Measurements from ENCODE around the gene DACH1.

GRCh38 chr13:71503781-71504180 is 363.2 kb downstream of the DACH1 start:
- no peak for TF ChIP-seq CTCF (IDR thresholded peaks at IDR 0.05)
- TF ChIP-seq POLR2A (IDR thresholded peaks at IDR 0.05) = no peak

Measured in uterus (tissue), 2 donors.